ENCODE measurements around the gene MBD3L1.

The MBD3L1 gene

DNA sequence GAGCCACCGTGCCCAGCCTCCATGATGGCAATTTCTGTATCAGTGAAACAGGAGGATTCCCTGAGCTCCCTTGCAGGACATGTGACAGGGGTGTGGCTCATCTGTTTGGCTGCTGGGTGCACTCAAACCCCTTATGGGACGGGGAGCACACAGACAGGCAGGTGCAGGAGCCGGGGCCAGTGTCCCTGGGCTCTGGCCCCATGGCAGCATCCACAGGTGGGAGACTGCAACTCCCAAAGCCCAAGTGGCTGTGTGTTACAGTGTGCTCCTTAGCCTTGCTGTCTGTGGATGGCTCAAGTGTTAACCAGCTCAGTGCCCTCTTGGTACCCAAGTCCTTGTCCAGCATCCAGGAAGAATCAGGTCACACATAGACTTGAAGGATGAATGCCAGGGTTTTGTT is 14.6 kb downstream of the MBD3L1 start:
- no peak for TF ChIP-seq TAF1 (IDR thresholded peaks at IDR 0.05; ENCODE audit: borderline replicate concordance, insufficient read depth, low read length)
- TF ChIP-seq FOXP2 (optimal IDR thresholded peaks at IDR 0.05; ENCODE audit: borderline replicate concordance, extremely low read depth, extremely low read length, insufficient read depth): no peak
- TF ChIP-seq POLR2AphosphoS5 (IDR thresholded peaks at IDR 0.05; ENCODE audit: low read depth, low read length): no peak
- no peak for TF ChIP-seq REST (IDR thresholded peaks at IDR 0.05; ENCODE audit: insufficient read depth in 1 of 2, low read depth in 2 of 2, low read length in 2 of 2)
- no peak for TF ChIP-seq SIN3A (IDR thresholded peaks at IDR 0.05; ENCODE audit: borderline replicate concordance, insufficient read depth, low read length)

DNA sequence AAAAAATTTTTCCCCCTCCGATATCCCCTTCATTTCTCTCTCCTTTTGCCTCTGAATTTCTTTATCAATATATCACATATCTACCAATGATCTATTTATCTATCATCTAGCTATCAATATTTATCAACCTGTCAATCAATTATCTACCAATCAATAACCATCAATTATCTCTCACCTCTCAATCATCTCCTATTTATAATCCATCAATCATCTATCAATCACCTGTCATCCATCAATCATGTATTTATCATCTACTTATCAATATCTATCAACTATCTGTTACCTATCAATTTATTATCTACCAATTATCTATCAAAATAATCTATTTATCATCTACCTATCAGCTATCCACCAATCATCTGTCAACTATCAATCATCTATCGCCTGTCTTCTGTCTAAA is 17.1 kb downstream of the MBD3L1 start:
- TF ChIP-seq FOXP2 (optimal IDR thresholded peaks at IDR 0.05; ENCODE audit: borderline replicate concordance, extremely low read depth, extremely low read length, insufficient read depth) (no peak), SIN3A (IDR thresholded peaks at IDR 0.05; ENCODE audit: borderline replicate concordance, insufficient read depth, low read length) (no peak), POLR2AphosphoS5 (IDR thresholded peaks at IDR 0.05; ENCODE audit: low read depth, low read length) (no peak), REST (IDR thresholded peaks at IDR 0.05; ENCODE audit: insufficient read depth in 1 of 2, low read depth in 2 of 2, low read length in 2 of 2) (no peak), TAF1 (IDR thresholded peaks at IDR 0.05; ENCODE audit: borderline replicate concordance, insufficient read depth, low read length) (no peak)

- TF ChIP-seq POLR2AphosphoS5 (IDR thresholded peaks at IDR 0.05; ENCODE audit: low read depth, low read length) (no peak), SIN3A (IDR thresholded peaks at IDR 0.05; ENCODE audit: borderline replicate concordance, insufficient read depth, low read length) (no peak), FOXP2 (optimal IDR thresholded peaks at IDR 0.05; ENCODE audit: borderline replicate concordance, extremely low read depth, extremely low read length, insufficient read depth) (no peak), REST (IDR thresholded peaks at IDR 0.05; ENCODE audit: insufficient read depth in 1 of 2, low read depth in 2 of 2, low read length in 2 of 2) (no peak), TAF1 (IDR thresholded peaks at IDR 0.05; ENCODE audit: borderline replicate concordance, insufficient read depth, low read length) (no peak)
Measured at GRCh38 chr19:8850488-8850887, 18.3 kb downstream of the MBD3L1 start.

GRCh38 chr19:8858260-8858659 is 26.1 kb downstream of the MBD3L1 start:
- TF ChIP-seq TAF1 (IDR thresholded peaks at IDR 0.05; ENCODE audit: borderline replicate concordance, insufficient read depth, low read length): no peak
- no peak for TF ChIP-seq REST (IDR thresholded peaks at IDR 0.05; ENCODE audit: insufficient read depth in 1 of 2, low read depth in 2 of 2, low read length in 2 of 2)
- TF ChIP-seq POLR2AphosphoS5 (IDR thresholded peaks at IDR 0.05; ENCODE audit: low read depth, low read length): no peak
- no peak for TF ChIP-seq FOXP2 (optimal IDR thresholded peaks at IDR 0.05; ENCODE audit: borderline replicate concordance, extremely low read depth, extremely low read length, insufficient read depth)
- no peak for TF ChIP-seq SIN3A (IDR thresholded peaks at IDR 0.05; ENCODE audit: borderline replicate concordance, insufficient read depth, low read length)

- TF ChIP-seq SIN3A (IDR thresholded peaks at IDR 0.05; ENCODE audit: borderline replicate concordance, insufficient read depth, low read length): no peak
Measured at GRCh38 chr19:8866344-8866743, 34.2 kb downstream of the MBD3L1 start.
